Anterior cingulate cortex (tissue), 58 donors: ENCODE results near the gene NRAP.

Source experiments
- DNase-seq, 58 donors: peaks; one replicate each; lab custom pipeline; 2025; lab: John Stamatoyannopoulos, UW

NRAP gene

GRCh38 chr10:113566888-113567287, 97.0 kb downstream of the NRAP start:
- DNase-seq: no peak

- DNase-seq: no peak
These were observed 98.5 kb downstream of the NRAP start for GRCh38 chr10:113565364-113565763.

GRCh38 chr10:113563306-113564088, 100.3 kb downstream of the NRAP start:
- peak in 56 of 58 donors; percentile 8 to 82 (median 52) for DNase-seq

- DNase-seq: no peak
These were observed 101.1 kb downstream of the NRAP start for GRCh38 chr10:113562704-113563103.

- DNase-seq: no peak
These were observed 101.8 kb downstream of the NRAP start for GRCh38 chr10:113562069-113562468.

GRCh38 chr10:113561214-113561613, 102.6 kb downstream of the NRAP start:
- DNase-seq: no peak

- no peak for DNase-seq
These were observed 103.8 kb downstream of the NRAP start for GRCh38 chr10:113560071-113560470.

GRCh38 chr10:113557903-113558321, 105.9 kb downstream of the NRAP start:
- DNase-seq: no peak

GRCh38 chr10:113557424-113557862, 106.4 kb downstream of the NRAP start:
- no peak for DNase-seq

GRCh38 chr10:113555751-113556150, 108.1 kb downstream of the NRAP start:
- no peak for DNase-seq

GRCh38 chr10:113555245-113555644, 108.6 kb downstream of the NRAP start:
- DNase-seq: no peak

GRCh38 chr10:113554214-113554613, 109.6 kb downstream of the NRAP start:
- DNase-seq: no peak

- no peak for DNase-seq
These were observed 110.7 kb downstream of the NRAP start for GRCh38 chr10:113553149-113553548.

GRCh38 chr10:113552701-113553100, 111.1 kb downstream of the NRAP start, which contains the start of gene HABP2:
Gene HABP2, plus strand, starts transcription at chr10:113553053. Its CDS starts 69 bp downstream, at chr10:113553122.
- DNase-seq: no peak

- DNase-seq: no peak
These were observed 111.8 kb downstream of the NRAP start for GRCh38 chr10:113552014-113552413.

- no peak for DNase-seq
These were observed 113.5 kb downstream of the NRAP start for GRCh38 chr10:113550365-113550764.

- no peak for DNase-seq
These were observed 114.0 kb downstream of the NRAP start for GRCh38 chr10:113549856-113550255.

- DNase-seq: no peak
These were observed 116.4 kb downstream of the NRAP start for GRCh38 chr10:113547426-113547825.

GRCh38 chr10:113544392-113544791, 119.4 kb downstream of the NRAP start:
- DNase-seq: no peak

- DNase-seq: no peak
These were observed 120.5 kb downstream of the NRAP start for GRCh38 chr10:113543107-113543955.

GRCh38 chr10:113541549-113541927, 122.3 kb downstream of the NRAP start:
- no peak for DNase-seq
